Ishikawa (cell line): ENCODE measurements around the gene ZNF385D.

Source experiments
- CEBPB ChIP-seq: IDR thresholded peaks from 2 replicates; pipeline ENCODE4 v1.6.1; 2012
- CREB1 ChIP-seq: IDR thresholded peaks from 2 replicates; pipeline ENCODE4 v1.6.1; 2012; ENCODE audit warnings: low read depth
- EGR1 ChIP-seq: IDR thresholded peaks from 2 replicates; pipeline ENCODE4 v1.6.1; 2012
- EP300 ChIP-seq: IDR thresholded peaks from 2 replicates; pipeline ENCODE4 v1.6.1; 2012; ENCODE audit warnings: borderline replicate concordance
- FOXM1 ChIP-seq: IDR thresholded peaks from 2 replicates; pipeline ENCODE4 v1.6.1; 2012; ENCODE audit warnings: low read depth, borderline replicate concordance
- MAX ChIP-seq: IDR thresholded peaks from 2 replicates; pipeline ENCODE4 v1.6.1; 2012
- NFIC ChIP-seq: IDR thresholded peaks from 2 replicates; pipeline ENCODE4 v1.6.1; 2012
- RAD21 ChIP-seq: IDR thresholded peaks from 2 replicates; pipeline ENCODE4 v1.6.1; 2012; ENCODE audit warnings: low read depth
- REST ChIP-seq: IDR thresholded peaks from 2 replicates; pipeline ENCODE4 v1.6.1; 2012; ENCODE audit warnings: low read depth, mild to moderate bottlenecking
- TAF1 ChIP-seq: IDR thresholded peaks from 2 replicates; pipeline ENCODE4 v1.6.1; 2012; ENCODE audit warnings: low read depth, mild to moderate bottlenecking
- TCF12 ChIP-seq: IDR thresholded peaks from 2 replicates; pipeline ENCODE4 v1.6.1; 2012; ENCODE audit warnings: low read depth
- TEAD4 ChIP-seq: IDR thresholded peaks from 2 replicates; pipeline ENCODE4 v1.6.1; 2012
- USF1 ChIP-seq: IDR thresholded peaks from 2 replicates; pipeline ENCODE4 v1.6.1; 2012
- YY1 ChIP-seq: IDR thresholded peaks from 2 replicates; pipeline ENCODE4 v1.6.1; 2012; ENCODE audit warnings: low read depth
- ZBTB7A ChIP-seq: IDR thresholded peaks from 2 replicates; pipeline ENCODE4 v1.6.1; 2012; ENCODE audit warnings: low read depth

The ZNF385D gene

GRCh38 chr3:21392526-21392925 is 358.5 kb downstream of the ZNF385D start:
- no peak for TF ChIP-seq NFIC
- no peak for TF ChIP-seq MAX
- TF ChIP-seq FOXM1, result no peak
- no peak for TF ChIP-seq CEBPB
- TF ChIP-seq REST, result no peak
- TF ChIP-seq RAD21, result no peak
- TF ChIP-seq CREB1, result no peak
- no peak for TF ChIP-seq YY1
- TF ChIP-seq TAF1, result no peak
- TF ChIP-seq EGR1, result no peak
- TF ChIP-seq USF1, result no peak
- TF ChIP-seq ZBTB7A, result no peak
- no peak for TF ChIP-seq TCF12

GRCh38 chr3:21390856-21391255 is 360.2 kb downstream of the ZNF385D start:
- TF ChIP-seq YY1, result no peak
- TF ChIP-seq TEAD4, result no peak

- no peak for TF ChIP-seq USF1
- TF ChIP-seq MAX, result no peak
- no peak for TF ChIP-seq TCF12
- no peak for TF ChIP-seq FOXM1
- TF ChIP-seq CEBPB, result no peak
- TF ChIP-seq EGR1, result no peak
- no peak for TF ChIP-seq REST
- TF ChIP-seq TEAD4, result no peak
- no peak for TF ChIP-seq ZBTB7A
- TF ChIP-seq YY1, result no peak
- no peak for TF ChIP-seq NFIC
- no peak for TF ChIP-seq TAF1
These were observed 360.9 kb downstream of the ZNF385D start for GRCh38 chr3:21390136-21390535.

- TF ChIP-seq RAD21, result no peak
- no peak for TF ChIP-seq ZBTB7A
These were observed 373.8 kb downstream of the ZNF385D start for GRCh38 chr3:21377071-21377769.

- TF ChIP-seq EGR1 (no peak), CEBPB (no peak), TAF1 (no peak), ZBTB7A (no peak), TEAD4 (no peak), FOXM1 (no peak), YY1 (no peak), MAX (no peak), NFIC (no peak), EP300 (no peak), RAD21 (no peak), USF1 (no peak)
These were observed 378.7 kb downstream of the ZNF385D start for GRCh38 chr3:21372316-21372715.
